HCT116 (cell line): ENCODE data around the gene UVRAG. TPM values are rescaled to one million over a fixed set of nuclear protein-coding genes. Genes with fewer than 3 reads are reported as not detected.

ENCODE experiments used
- ATAC-seq: fragments of 200-7000 bp; cut with Tn5 transposase; 2 replicates; pipeline ENCODE4 v1.9.1; 2020; ENCODE audit warnings: mild to moderate bottlenecking, moderate library complexity
- BruUV-seq: library from RNA; stranded (reverse); fragments of 400-500 nt; replicated peaks from 2 replicates; lab custom pipeline; 2021; lab: Mats Ljungman, UMichigan
- CTCF ChIA-PET: fragments of 300-600 bp; sonication (Branson Sonifier 250); formaldehyde crosslinking; loops from one replicate; lab custom pipeline; 2021; ENCODE audit warnings: antibody characterized with exemption; lab: Charles Lee
- POLR2A ChIA-PET: fragments of 300-600, 350-600 bp; sonication (Branson Sonifier 250); formaldehyde crosslinking; loops from one replicate; lab custom pipeline; 2021; ENCODE audit warnings: antibody characterized with exemption; lab: Charles Lee
- RAD21 ChIA-PET, 2 experiments: fragments of 300-600 bp; sonication (Branson Sonifier 250); formaldehyde crosslinking; loops; one replicate each; lab custom pipeline; 2023; ENCODE audit warnings: low total read pairs in 2 of 2; ENCODE audit not compliant: uncharacterized antibody in 2 of 2, unreplicated experiment in 2 of 2, low non-redundant PET in 1 of 2; lab: Charles Lee
- DNase-seq: peaks from one replicate; pipeline ENCODE4 v3.0.0-alpha.2; 2010; ENCODE audit warnings: low read depth, low spot score
- H2AFZ ChIP-seq: fragments of 200-600 bp; shearing (Covaris generic), sonication (generic); 2 replicates; pipeline ENCODE4 v1.6.1; 2017; ENCODE audit warnings: low read depth, mixed run types, mixed read lengths, antibody characterized with exemption, low read length; ENCODE audit not compliant: poor library complexity, severe bottlenecking
- H3K27ac ChIP-seq: 2 replicates; pipeline ENCODE4 v1.5.1; 2012; ENCODE audit warnings: low read depth, low read length
- H3K27me3 ChIP-seq: fragments of 200-600 bp; sonication (generic); 2 replicates; pipeline ENCODE4 v1.6.1; 2016; ENCODE audit warnings: mixed run types, low read length, mixed read lengths; ENCODE audit not compliant: insufficient read depth
- H3K36me3 ChIP-seq, 2 experiments: fragments of 200-500 bp in 1 of 2; fragments of 200-600 bp in 1 of 2; sonication (Bioruptor generic) in 1 of 2; sonication (generic) in 1 of 2; 2 replicates each; pipeline versions ENCODE4 v1.5.1 to v1.6.1; 2014 to 2016; ENCODE audit warnings: low read length in 2 of 2, inconsistent platforms in 1 of 2, mixed read lengths in 1 of 2, mixed run types in 1 of 2; ENCODE audit not compliant: insufficient read depth in 2 of 2, control insufficient read depth in 1 of 2
- H3K4me1 ChIP-seq, 2 experiments: fragments of 200-600 bp in 1 of 2; sonication (generic) in 1 of 2; 2 replicates each; pipeline versions ENCODE4 v1.5.1 to v1.6.1; 2012 to 2017; ENCODE audit warnings: low read length in 2 of 2, inconsistent platforms in 1 of 2, mild to moderate bottlenecking in 1 of 2, mixed read lengths in 1 of 2, mixed run types in 1 of 2, moderate library complexity in 1 of 2; ENCODE audit not compliant: insufficient read depth in 2 of 2, control insufficient read depth in 1 of 2
- H3K4me2 ChIP-seq: fragments of 200-600 bp; sonication (generic); 2 replicates; pipeline ENCODE4 v1.6.1; 2017; ENCODE audit warnings: mixed run types, low read length, mixed read lengths
- H3K4me3 ChIP-seq, 2 experiments: fragments of 200-600 bp in 1 of 2; sonication (generic) in 1 of 2; replicated peaks in 1 of 2; 2 replicates each; pipeline ENCODE4 v1.5.1; 2011 to 2016; ENCODE audit warnings: low read length in 2 of 2, control low read depth in 1 of 2, low read depth in 1 of 2, mild to moderate bottlenecking in 1 of 2, mixed read lengths in 1 of 2, mixed run types in 1 of 2
- H3K79me2 ChIP-seq: fragments of 200-600 bp; sonication (generic); 2 replicates; pipeline ENCODE4 v1.6.1; 2017; ENCODE audit warnings: mild to moderate bottlenecking, mixed run types, low read length, moderate library complexity, mixed read lengths; ENCODE audit not compliant: insufficient read depth
- H3K9ac ChIP-seq: fragments of 200-600 bp; sonication (generic); 2 replicates; pipeline ENCODE4 v1.6.1; 2016; ENCODE audit warnings: low read length, mixed read lengths
- H3K9me2 ChIP-seq: fragments of 200-600 bp; sonication (generic), shearing (Covaris generic); 2 replicates; pipeline ENCODE4 v1.6.1; 2017; ENCODE audit warnings: mixed run types, mild to moderate bottlenecking, moderate library complexity; ENCODE audit not compliant: insufficient read depth
- H3K9me3 ChIP-seq, 2 experiments: fragments of 200-500 bp in 1 of 2; fragments of 200-600 bp in 1 of 2; sonication (Bioruptor generic) in 1 of 2; sonication (generic) in 1 of 2; 2 replicates each; pipeline ENCODE4 v1.6.1; 2014 to 2017; ENCODE audit warnings: low read length in 2 of 2, mixed read lengths in 2 of 2, inconsistent platforms in 1 of 2, low read depth in 1 of 2, mild to moderate bottlenecking in 1 of 2, mixed run types in 1 of 2, moderate library complexity in 1 of 2; ENCODE audit not compliant: control insufficient read depth in 1 of 2, insufficient read depth in 1 of 2
- H4K20me1 ChIP-seq: fragments of 200-600 bp; sonication (generic), shearing (Covaris generic); 2 replicates; pipeline ENCODE4 v1.6.1; 2017; ENCODE audit warnings: mixed run types, mild to moderate bottlenecking, moderate library complexity; ENCODE audit not compliant: insufficient read depth
- ATF3 ChIP-seq: IDR thresholded peaks from 2 replicates; pipeline ENCODE4 v1.6.1; 2012
- CBX3 ChIP-seq: IDR thresholded peaks from 2 replicates; pipeline ENCODE4 v1.6.1; 2012; ENCODE audit warnings: low read depth
- CEBPB ChIP-seq: IDR thresholded peaks from 2 replicates; pipeline ENCODE4 v1.6.1; 2012; ENCODE audit warnings: low read depth
- CTCF ChIP-seq, 3 experiments: fragments of 200-600 bp in 1 of 3; sonication (generic) in 1 of 3; IDR thresholded peaks in 2 of 3; conservative IDR thresholded peaks in 1 of 3; 2 replicates each; pipeline ENCODE4 v1.5.1; 2012 to 2017; ENCODE audit warnings: low read depth in 2 of 3, low read length in 2 of 3, antibody characterized with exemption in 1 of 3, borderline replicate concordance in 1 of 3, control low read depth in 1 of 3, mild to moderate bottlenecking in 1 of 3, mixed read lengths in 1 of 3, mixed run types in 1 of 3, moderate library complexity in 1 of 3; ENCODE audit not compliant: insufficient read depth in 1 of 3
- EZH2 ChIP-seq: fragments of 200-600 bp; sonication (generic); IDR thresholded peaks from 2 replicates; pipeline ENCODE4 v1.6.1; 2017; ENCODE audit warnings: antibody characterized with exemption, mixed run types
- EZH2phosphoT487 ChIP-seq: fragments of 200-600 bp; IDR thresholded peaks from 2 replicates; pipeline ENCODE4 v1.6.1; 2018; ENCODE audit warnings: antibody characterized with exemption, borderline replicate concordance
- FOSL1 ChIP-seq: IDR thresholded peaks from 2 replicates; pipeline ENCODE4 v1.6.1; 2012; ENCODE audit warnings: low read depth
- MAX ChIP-seq: IDR thresholded peaks from 2 replicates; pipeline ENCODE4 v1.6.1; 2012
- POLR2A ChIP-seq: IDR thresholded peaks from 2 replicates; pipeline ENCODE4 v1.7.0; 2011; ENCODE audit warnings: borderline replicate concordance; ENCODE audit not compliant: insufficient read depth, insufficient read length; ENCODE audit errors: extremely low read depth
- POLR2AphosphoS5 ChIP-seq: IDR thresholded peaks from 2 replicates; pipeline ENCODE4 v1.6.1; 2011; ENCODE audit warnings: mild to moderate bottlenecking, low read depth, low read length, moderate library complexity
- RAD21 ChIP-seq: IDR thresholded peaks from 2 replicates; pipeline ENCODE4 v1.6.1; 2012; ENCODE audit warnings: low read depth, mild to moderate bottlenecking
- SIN3A ChIP-seq: IDR thresholded peaks from 2 replicates; pipeline ENCODE4 v1.6.1; 2012; ENCODE audit warnings: low read depth
- SP1 ChIP-seq: IDR thresholded peaks from 2 replicates; pipeline ENCODE4 v1.6.1; 2012; ENCODE audit warnings: low read depth
- SRF ChIP-seq: IDR thresholded peaks from 2 replicates; pipeline ENCODE4 v1.6.1; 2012; ENCODE audit warnings: low read depth
- YY1 ChIP-seq: IDR thresholded peaks from 2 replicates; pipeline ENCODE4 v1.6.1; 2011; ENCODE audit warnings: low read length, low read depth, moderate library complexity, mild to moderate bottlenecking; ENCODE audit not compliant: insufficient replicate concordance; ENCODE audit errors: extremely low read depth
- ZFX ChIP-seq: fragments of 450-650 bp; IDR thresholded peaks from 2 replicates; pipeline ENCODE4 v1.6.1; 2017
- intact Hi-C: fragments of 100-400 bp; cut with micrococcal nuclease; formaldehyde crosslinking; loops from 2 replicates; pipeline ENCODE4 v1.10.0; 2022
- total RNA-seq: library from RNA; stranded (reverse); gene quantifications from one replicate; pipeline ENCODE4 v1.2.1, GENCODE V29; 2021; ENCODE audit not compliant: unreplicated experiment
- TF ChIP-seq, protein P1 (sequence below): IDR thresholded peaks from 2 replicates; pipeline ENCODE4 v1.6.1; 2012; ENCODE audit warnings: low read depth
- TF ChIP-seq, protein P2 (sequence below): IDR thresholded peaks from 2 replicates; pipeline ENCODE4 v1.6.1; 2011; ENCODE audit warnings: mild to moderate bottlenecking, low read length, moderate library complexity; ENCODE audit not compliant: insufficient replicate concordance; ENCODE audit errors: extremely low read depth

Gene UVRAG
- total RNA-seq, 1 experiment from 2014 or later = 12.3 TPM

DNA sequence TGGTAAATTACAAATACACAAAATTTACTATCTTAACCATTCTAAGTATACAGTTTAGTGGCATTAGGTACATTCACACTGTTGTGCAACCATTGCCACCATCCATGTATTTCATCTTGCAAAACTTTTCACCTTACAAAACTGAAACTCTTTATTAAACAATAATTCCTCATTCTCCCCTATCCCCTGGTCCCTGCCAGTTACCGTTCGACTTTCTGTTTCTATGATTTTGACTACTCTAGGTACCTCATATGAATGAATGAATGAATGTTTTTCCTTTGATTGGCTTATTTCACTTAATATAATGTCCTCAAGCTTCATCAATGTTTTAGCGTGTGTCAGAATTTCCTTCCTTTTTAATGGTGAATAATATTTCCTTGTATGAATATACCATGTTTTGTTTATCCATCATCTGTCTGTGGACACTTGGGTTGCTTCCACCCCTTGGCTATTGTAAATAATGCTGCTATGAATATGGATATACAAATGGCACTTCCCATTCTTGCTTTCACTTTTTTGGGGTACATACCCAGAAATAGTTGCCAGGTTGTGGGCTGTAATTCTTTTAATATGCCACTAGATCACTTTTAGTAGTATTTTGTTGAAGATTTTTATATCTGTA is 93.0 kb downstream of the UVRAG start:
- Histone ChIP-seq H3K4me2 (no peak overlapping the region), H3K27me3 (no peaks in the 10 kb centered on the region), H3K9me2 (no peaks in the 10 kb centered on the region), H3K79me2 (no peaks in the 10 kb centered on the region), H3K4me3 (no peak overlapping the region), H2AFZ (no peak overlapping the region), H3K36me3 (no peaks in the 10 kb centered on the region), H3K9ac (no peak overlapping the region), H3K4me1 (no peaks in the 10 kb centered on the region), H3K27ac (no peak overlapping the region), H3K9me3 (no peaks in the 10 kb centered on the region), H4K20me1 (no peaks in the 10 kb centered on the region; the same call in 1 of the 2 replicates)
- ATAC-seq = no peak
- CTCF ChIA-PET = no interaction called here
- DNase-seq = no peak
- TF ChIP-seq EZH2phosphoT487 = no peak
- TF ChIP-seq POLR2AphosphoS5 = no peak
- no peak for TF ChIP-seq CEBPB
- TF ChIP-seq, protein P1, sequence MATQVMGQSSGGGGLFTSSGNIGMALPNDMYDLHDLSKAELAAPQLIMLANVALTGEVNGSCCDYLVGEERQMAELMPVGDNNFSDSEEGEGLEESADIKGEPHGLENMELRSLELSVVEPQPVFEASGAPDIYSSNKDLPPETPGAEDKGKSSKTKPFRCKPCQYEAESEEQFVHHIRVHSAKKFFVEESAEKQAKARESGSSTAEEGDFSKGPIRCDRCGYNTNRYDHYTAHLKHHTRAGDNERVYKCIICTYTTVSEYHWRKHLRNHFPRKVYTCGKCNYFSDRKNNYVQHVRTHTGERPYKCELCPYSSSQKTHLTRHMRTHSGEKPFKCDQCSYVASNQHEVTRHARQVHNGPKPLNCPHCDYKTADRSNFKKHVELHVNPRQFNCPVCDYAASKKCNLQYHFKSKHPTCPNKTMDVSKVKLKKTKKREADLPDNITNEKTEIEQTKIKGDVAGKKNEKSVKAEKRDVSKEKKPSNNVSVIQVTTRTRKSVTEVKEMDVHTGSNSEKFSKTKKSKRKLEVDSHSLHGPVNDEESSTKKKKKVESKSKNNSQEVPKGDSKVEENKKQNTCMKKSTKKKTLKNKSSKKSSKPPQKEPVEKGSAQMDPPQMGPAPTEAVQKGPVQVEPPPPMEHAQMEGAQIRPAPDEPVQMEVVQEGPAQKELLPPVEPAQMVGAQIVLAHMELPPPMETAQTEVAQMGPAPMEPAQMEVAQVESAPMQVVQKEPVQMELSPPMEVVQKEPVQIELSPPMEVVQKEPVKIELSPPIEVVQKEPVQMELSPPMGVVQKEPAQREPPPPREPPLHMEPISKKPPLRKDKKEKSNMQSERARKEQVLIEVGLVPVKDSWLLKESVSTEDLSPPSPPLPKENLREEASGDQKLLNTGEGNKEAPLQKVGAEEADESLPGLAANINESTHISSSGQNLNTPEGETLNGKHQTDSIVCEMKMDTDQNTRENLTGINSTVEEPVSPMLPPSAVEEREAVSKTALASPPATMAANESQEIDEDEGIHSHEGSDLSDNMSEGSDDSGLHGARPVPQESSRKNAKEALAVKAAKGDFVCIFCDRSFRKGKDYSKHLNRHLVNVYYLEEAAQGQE = no peak
- TF ChIP-seq EZH2 = no peak
- TF ChIP-seq SIN3A = no peak
- TF ChIP-seq POLR2A = no peak
- no peak for TF ChIP-seq FOSL1
- TF ChIP-seq SP1 = no peak
- TF ChIP-seq, protein P2, sequence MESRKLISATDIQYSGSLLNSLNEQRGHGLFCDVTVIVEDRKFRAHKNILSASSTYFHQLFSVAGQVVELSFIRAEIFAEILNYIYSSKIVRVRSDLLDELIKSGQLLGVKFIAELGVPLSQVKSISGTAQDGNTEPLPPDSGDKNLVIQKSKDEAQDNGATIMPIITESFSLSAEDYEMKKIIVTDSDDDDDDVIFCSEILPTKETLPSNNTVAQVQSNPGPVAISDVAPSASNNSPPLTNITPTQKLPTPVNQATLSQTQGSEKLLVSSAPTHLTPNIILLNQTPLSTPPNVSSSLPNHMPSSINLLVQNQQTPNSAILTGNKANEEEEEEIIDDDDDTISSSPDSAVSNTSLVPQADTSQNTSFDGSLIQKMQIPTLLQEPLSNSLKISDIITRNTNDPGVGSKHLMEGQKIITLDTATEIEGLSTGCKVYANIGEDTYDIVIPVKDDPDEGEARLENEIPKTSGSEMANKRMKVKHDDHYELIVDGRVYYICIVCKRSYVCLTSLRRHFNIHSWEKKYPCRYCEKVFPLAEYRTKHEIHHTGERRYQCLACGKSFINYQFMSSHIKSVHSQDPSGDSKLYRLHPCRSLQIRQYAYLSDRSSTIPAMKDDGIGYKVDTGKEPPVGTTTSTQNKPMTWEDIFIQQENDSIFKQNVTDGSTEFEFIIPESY = no peak
- no peak for TF ChIP-seq MAX
- no peak for TF ChIP-seq CTCF (IDR thresholded peaks at IDR 0.05 in 2 of 3, conservative IDR thresholded peaks at IDR 0.05 in 1 of 3; ENCODE audit: borderline replicate concordance in 1 of 3, insufficient read depth in 1 of 3, low read depth in 2 of 3, low read length in 2 of 3)
- TF ChIP-seq ZFX = no peak
- TF ChIP-seq SRF = no peak
- no peak for TF ChIP-seq CBX3
- no peak for TF ChIP-seq YY1
- no peak for TF ChIP-seq ATF3
- TF ChIP-seq RAD21 = no peak
- BruUV-seq = no TSS peak
- POLR2A ChIA-PET = no interaction called here
- RAD21 ChIA-PET = no interaction called here
- intact Hi-C loops = no loop called here
